H9 (cell line): ENCODE measurements around the gene NR1H2. TPM values are rescaled to one million over a fixed set of nuclear protein-coding genes. Genes with fewer than 3 reads are reported as not detected.

Experiments used
- DNase-seq: peaks from one replicate; pipeline ENCODE4 v3.0.0-alpha.2; 2017
- H2AFZ ChIP-seq: one replicate; pipeline ENCODE4 v1.6.1; 2013; ENCODE audit warnings: mild to moderate bottlenecking, low read length, control low read depth, moderate library complexity
- H2AK5ac ChIP-seq: 2 replicates; pipeline ENCODE4 v1.6.1; 2013; ENCODE audit warnings: low read length, control low read depth, mixed read lengths; ENCODE audit not compliant: insufficient read length
- H2BK120ac ChIP-seq: one replicate; pipeline ENCODE4 v1.6.1; 2013; ENCODE audit warnings: low read depth, mild to moderate bottlenecking, low read length, control low read depth, inconsistent platforms; ENCODE audit not compliant: poor library complexity, severe bottlenecking
- H2BK12ac ChIP-seq: 2 replicates; pipeline ENCODE4 v1.6.1; 2013; ENCODE audit warnings: low read length, control low read depth, mixed read lengths, low read depth; ENCODE audit not compliant: insufficient read length
- H2BK15ac ChIP-seq: 2 replicates; pipeline ENCODE4 v1.6.1; 2013; ENCODE audit warnings: low read depth, low read length, control low read depth
- H2BK20ac ChIP-seq: one replicate; pipeline ENCODE4 v1.6.1; 2013; ENCODE audit warnings: low read depth, mild to moderate bottlenecking, low read length, control low read depth, inconsistent platforms; ENCODE audit not compliant: poor library complexity, severe bottlenecking
- H2BK5ac ChIP-seq: 2 replicates; pipeline ENCODE4 v1.6.1; 2013; ENCODE audit warnings: low read length, control low read depth, mixed read lengths; ENCODE audit not compliant: insufficient read length
- H3K14ac ChIP-seq: 2 replicates; pipeline ENCODE4 v1.6.1; 2013; ENCODE audit warnings: low read length, control low read depth; ENCODE audit not compliant: insufficient read depth
- H3K18ac ChIP-seq: 2 replicates; pipeline ENCODE4 v1.6.1; 2013; ENCODE audit warnings: low read depth, mild to moderate bottlenecking, mixed read lengths, low read length, control low read depth; ENCODE audit not compliant: insufficient read length
- H3K23ac ChIP-seq: 2 replicates; pipeline ENCODE4 v1.6.1; 2013; ENCODE audit warnings: low read length, control low read depth, mixed read lengths, low read depth; ENCODE audit not compliant: insufficient read length
- H3K23me2 ChIP-seq: 2 replicates; pipeline ENCODE4 v1.6.1; 2013; ENCODE audit warnings: low read depth, mild to moderate bottlenecking, mixed read lengths, low read length, control low read depth; ENCODE audit not compliant: insufficient read length, poor library complexity, severe bottlenecking
- H3K27ac ChIP-seq: 2 replicates; pipeline ENCODE4 v1.5.1; 2013; ENCODE audit warnings: low read length, control low read depth, mixed read lengths, low read depth; ENCODE audit not compliant: insufficient read length
- H3K27me3 ChIP-seq: 2 replicates; pipeline ENCODE4 v1.6.1; 2013; ENCODE audit warnings: low read length, control low read depth, inconsistent platforms; ENCODE audit not compliant: insufficient read depth
- H3K4ac ChIP-seq: 2 replicates; pipeline ENCODE4 v1.6.1; 2013; ENCODE audit warnings: low read depth, mild to moderate bottlenecking, control low read depth, inconsistent platforms, low read length, moderate library complexity
- H3K4me1 ChIP-seq: 2 replicates; pipeline ENCODE4 v1.6.1; 2013; ENCODE audit warnings: low read length, control low read depth, inconsistent platforms; ENCODE audit not compliant: insufficient read depth
- H3K4me2 ChIP-seq: 2 replicates; pipeline ENCODE4 v1.6.1; 2013; ENCODE audit warnings: low read length, control low read depth, mixed read lengths; ENCODE audit not compliant: insufficient read length, insufficient read depth
- H3K56ac ChIP-seq: 2 replicates; pipeline ENCODE4 v1.6.1; 2013; ENCODE audit warnings: low read depth, mild to moderate bottlenecking, mixed read lengths, low read length, control low read depth; ENCODE audit not compliant: insufficient read length
- H3K79me1 ChIP-seq: 2 replicates; pipeline ENCODE4 v1.6.1; 2013; ENCODE audit warnings: low read depth, mild to moderate bottlenecking, moderate library complexity, low read length, control low read depth, inconsistent platforms; ENCODE audit not compliant: insufficient read depth, poor library complexity, severe bottlenecking
- H3K79me2 ChIP-seq: 2 replicates; pipeline ENCODE4 v1.6.1; 2013; ENCODE audit warnings: low read length, control low read depth, inconsistent platforms; ENCODE audit not compliant: insufficient read depth
- H3K9ac ChIP-seq: 2 replicates; pipeline ENCODE4 v1.6.1; 2013; ENCODE audit warnings: low read length, control low read depth, mixed read lengths; ENCODE audit not compliant: insufficient read length; ENCODE audit errors: extremely low read depth
- H3K9me3 ChIP-seq: one replicate; pipeline ENCODE4 v1.6.1; 2013; ENCODE audit warnings: low read depth, low read length, inconsistent platforms; ENCODE audit not compliant: control insufficient read depth
- H3T11ph ChIP-seq: one replicate; pipeline ENCODE4 v1.6.1; 2013; ENCODE audit warnings: mild to moderate bottlenecking, low read length, control low read depth, inconsistent platforms
- H4K20me1 ChIP-seq: one replicate; pipeline ENCODE4 v1.6.1; 2013; ENCODE audit not compliant: control insufficient read depth, insufficient read length, insufficient read depth
- H4K5ac ChIP-seq: 2 replicates; pipeline ENCODE4 v1.6.1; 2013; ENCODE audit warnings: low read depth, mild to moderate bottlenecking, mixed read lengths, low read length, control low read depth; ENCODE audit not compliant: insufficient read length
- H4K8ac ChIP-seq: replicated peaks from 2 replicates; pipeline ENCODE4 v1.6.1; 2013; ENCODE audit warnings: low read length, control low read depth, mixed read lengths, low read depth; ENCODE audit not compliant: insufficient read length
- H4K91ac ChIP-seq: 2 replicates; pipeline ENCODE4 v1.6.1; 2013; ENCODE audit warnings: low read depth, mild to moderate bottlenecking, moderate library complexity, mixed read lengths, low read length, control low read depth; ENCODE audit not compliant: insufficient read length
- H3K27ac Mint-ChIP-seq, 3 experiments: 2 replicates in 2 of 3; 3 replicates in 1 of 3; pipeline ENCODE4 v1.8.0; 2020 to 2021; ENCODE audit warnings: mixed read lengths in 3 of 3, mild to moderate bottlenecking in 1 of 3, moderate library complexity in 1 of 3
- H3K27me3 Mint-ChIP-seq: 2 replicates; pipeline ENCODE4 v1.8.0; 2021; ENCODE audit warnings: low read depth, mild to moderate bottlenecking, moderate library complexity, mixed read lengths
- H3K36me3 Mint-ChIP-seq, 3 experiments: 2 replicates in 2 of 3; 3 replicates in 1 of 3; pipeline ENCODE4 v1.8.0; 2020 to 2021; ENCODE audit warnings: low read depth in 3 of 3, mixed read lengths in 3 of 3; ENCODE audit not compliant: insufficient read depth in 1 of 3
- H3K4me1 Mint-ChIP-seq, 2 experiments: 2 replicates each; pipeline ENCODE4 v1.8.0; 2020; ENCODE audit warnings: mixed read lengths in 2 of 2
- H3K4me3 Mint-ChIP-seq, 2 experiments: 2 replicates in 1 of 2; 3 replicates in 1 of 2; pipeline ENCODE4 v1.8.0; 2020 to 2021; ENCODE audit warnings: mild to moderate bottlenecking in 2 of 2, mixed read lengths in 2 of 2, moderate library complexity in 1 of 2
- H3K9me3 Mint-ChIP-seq, 2 experiments: 2 replicates in 1 of 2; 3 replicates in 1 of 2; pipeline ENCODE4 v1.8.0; 2020; ENCODE audit warnings: mild to moderate bottlenecking in 2 of 2, mixed read lengths in 2 of 2, moderate library complexity in 1 of 2
- WGBS: extraction: QIAGEN DNeasy Blood & Tissue Kit; methylation state at CpG from one replicate; pipeline ENCODE4 v1.1.7; 2013; ENCODE audit warnings: missing lambda C conversion rate, low lambda C conversion rate, mixed read lengths; ENCODE audit not compliant: insufficient read length; ENCODE audit errors: extremely low coverage; 5-methylcytosine and 5-hydroxymethylcytosine counted together
- total RNA-seq: library from RNA; stranded (reverse); gene quantifications from 2 replicates; pipeline ENCODE4 v1.2.1, GENCODE V29; 2021
- TF ChIP-seq, protein P1 (sequence below): fragments of 200-600 bp; sonication (generic); conservative IDR thresholded peaks from 3 replicates; pipeline ENCODE4 v1.8.0; 2021; ENCODE audit warnings: antibody characterized with exemption, mild to moderate bottlenecking

NR1H2 gene
- total RNA-seq, 1 experiment from 2014 or later, result 33.2 TPM

DNA sequence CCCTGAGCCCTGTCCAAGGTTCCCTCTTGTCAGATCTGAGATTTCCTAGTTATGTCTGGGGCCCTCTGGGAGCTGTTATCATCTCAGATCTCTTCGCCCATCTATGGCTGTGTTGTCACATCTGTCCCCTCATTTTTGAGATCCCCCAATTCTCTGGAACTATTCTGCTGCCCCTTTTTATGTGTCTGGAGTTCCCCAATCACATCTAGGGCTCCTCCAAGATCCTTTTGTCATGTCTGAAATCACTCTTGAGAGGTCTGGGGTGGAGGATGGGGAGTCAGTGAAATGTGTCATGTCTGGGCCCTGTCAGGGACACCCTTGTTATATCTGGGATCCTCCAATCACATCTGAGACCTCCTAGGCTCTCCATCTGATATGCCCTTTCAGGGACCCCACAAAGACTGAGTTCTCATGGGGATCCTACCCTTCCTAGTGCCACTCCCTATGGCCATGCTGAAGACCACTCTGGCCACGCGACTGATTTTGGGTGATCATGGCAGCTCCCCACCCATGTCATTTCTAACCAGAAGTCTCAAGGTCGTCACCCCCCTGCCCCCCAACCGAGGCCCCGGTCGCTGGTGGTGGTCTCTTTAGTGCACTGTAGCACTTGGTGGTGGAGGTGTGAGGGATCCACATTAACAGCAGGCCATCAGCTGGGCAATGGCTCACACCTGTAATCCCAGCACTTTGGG is 52.7 kb downstream of the NR1H2 start:
- peaks cover 20 to 26% of the 10 kb centered on the region in 2 experiments for H3K4me1 Mint-ChIP-seq
- Histone ChIP-seq H2AFZ (no peak overlapping the region), H3K23me2 (peaks cover 12% of the 10 kb centered on the region), H4K20me1 (no peaks in the 10 kb centered on the region), H3K23ac (no peak overlapping the region), H3K79me2 (no peaks in the 10 kb centered on the region), H3K18ac (no peak overlapping the region), H3K9ac (no peak overlapping the region), H2BK15ac (no peak overlapping the region), H2BK120ac (no peak overlapping the region), H3K56ac (no peak overlapping the region), H4K91ac (no peak overlapping the region), H3K79me1 (no peaks in the 10 kb centered on the region), H2BK12ac (no peak overlapping the region), H3K9me3 (no peaks in the 10 kb centered on the region), H2BK20ac (no peak overlapping the region), H3K14ac (no peak overlapping the region), H3K4me2 (no peak overlapping the region), H3K4ac (no peak overlapping the region), H3K4me1 (peaks cover 3% of the 10 kb centered on the region; the same call in 1 of the 2 replicates), H4K5ac (no peak overlapping the region), H3K27me3 (no peaks in the 10 kb centered on the region), H3K27ac (no peak overlapping the region), H4K8ac (no peak overlapping the region), H3T11ph (no peak overlapping the region), H2AK5ac (no peak overlapping the region), H2BK5ac (no peak overlapping the region)
- no peak overlapping the region; a peak in 1 of 7 replicates for H3K27ac Mint-ChIP-seq
- H3K27me3 Mint-ChIP-seq, result peaks cover 6% of the 10 kb centered on the region
- H3K9me3 Mint-ChIP-seq, result no peaks in the 10 kb centered on the region
- H3K36me3 Mint-ChIP-seq, result peaks cover 0 to 3% (median 3%) of the 10 kb centered on the region in 3 experiments; a peak in 5 of 7 replicates
- peak overlapping the region in 1 of 2 experiments; percentile 33; a peak in 1 of 5 replicates for H3K4me3 Mint-ChIP-seq
- no CpG with 5 or more reads among the region's 7 CpGs for WGBS
- TF ChIP-seq, protein P1, sequence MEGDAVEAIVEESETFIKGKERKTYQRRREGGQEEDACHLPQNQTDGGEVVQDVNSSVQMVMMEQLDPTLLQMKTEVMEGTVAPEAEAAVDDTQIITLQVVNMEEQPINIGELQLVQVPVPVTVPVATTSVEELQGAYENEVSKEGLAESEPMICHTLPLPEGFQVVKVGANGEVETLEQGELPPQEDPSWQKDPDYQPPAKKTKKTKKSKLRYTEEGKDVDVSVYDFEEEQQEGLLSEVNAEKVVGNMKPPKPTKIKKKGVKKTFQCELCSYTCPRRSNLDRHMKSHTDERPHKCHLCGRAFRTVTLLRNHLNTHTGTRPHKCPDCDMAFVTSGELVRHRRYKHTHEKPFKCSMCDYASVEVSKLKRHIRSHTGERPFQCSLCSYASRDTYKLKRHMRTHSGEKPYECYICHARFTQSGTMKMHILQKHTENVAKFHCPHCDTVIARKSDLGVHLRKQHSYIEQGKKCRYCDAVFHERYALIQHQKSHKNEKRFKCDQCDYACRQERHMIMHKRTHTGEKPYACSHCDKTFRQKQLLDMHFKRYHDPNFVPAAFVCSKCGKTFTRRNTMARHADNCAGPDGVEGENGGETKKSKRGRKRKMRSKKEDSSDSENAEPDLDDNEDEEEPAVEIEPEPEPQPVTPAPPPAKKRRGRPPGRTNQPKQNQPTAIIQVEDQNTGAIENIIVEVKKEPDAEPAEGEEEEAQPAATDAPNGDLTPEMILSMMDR, result no peak
- no peak for DNase-seq
